ENCODE data around the gene FOXO3. TPM values are rescaled to one million over a fixed set of nuclear protein-coding genes. Genes with fewer than 3 reads are reported as not detected.

FOXO3 gene
- total and polyA plus RNA-seq, 2 of the 13 experiments (the other 11 are each of a cell fraction or from before 2014, with no cell fraction given) = 16.0 to 22.5 TPM

DNA sequence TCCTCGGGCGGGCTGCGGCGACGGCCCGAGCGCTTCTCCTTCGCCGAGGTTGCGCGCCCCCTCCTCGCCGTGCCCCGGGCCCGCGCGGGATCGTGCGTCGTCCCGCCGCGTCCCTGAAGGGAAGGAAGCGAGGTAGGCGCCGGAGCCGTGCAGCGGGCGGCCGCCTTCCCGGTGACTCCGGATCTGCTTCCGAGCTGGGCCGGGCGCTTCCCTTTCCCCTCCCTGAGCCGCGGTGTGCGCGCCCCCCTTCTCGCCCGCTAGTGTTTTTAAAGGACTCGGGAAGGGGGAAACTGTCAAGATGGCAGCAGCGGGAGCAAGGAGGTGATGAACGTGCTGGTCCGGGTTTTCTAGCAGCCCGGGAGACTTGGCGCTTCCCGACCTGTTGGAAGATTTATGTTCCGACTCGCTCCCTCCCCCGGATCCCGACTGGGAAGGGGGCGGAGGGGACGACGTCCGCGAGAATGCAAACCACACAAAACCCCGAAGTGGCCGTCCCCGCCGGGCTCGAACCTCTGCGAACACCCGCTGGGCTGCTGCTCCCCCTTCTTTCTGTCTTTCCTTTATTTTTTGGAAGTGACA lies 744 bp upstream of the FOXO3 start (continued):
- TF ChIP-seq KDM2A (CRISPR knock-in tag; IDR thresholded peaks at IDR 0.05; ENCODE audit: borderline replicate concordance, low read depth) (0 out of 2 replicates have a peak, but pooled peaks have one; percentile 6), ZBTB7B (CRISPR knock-in tag; IDR thresholded peaks at IDR 0.05) (0 out of 2 replicates have a peak, but pooled peaks have one; percentile 31), SALL1 (CRISPR knock-in tag; IDR thresholded peaks at IDR 0.05) (no peak), HNRNPL (IDR thresholded peaks at IDR 0.05; ENCODE audit: low read depth, low read length) (no peak), EED (CRISPR knock-in tag; IDR thresholded peaks at IDR 0.05) (peak; percentile 2; the same call in 1 of the 2 replicates), PAWR (CRISPR knock-in tag; IDR thresholded peaks at IDR 0.05; ENCODE audit: borderline replicate concordance) (no peak), MAFK (conservative IDR thresholded peaks at IDR 0.05 in 1 of 2, IDR thresholded peaks at IDR 0.05 in 1 of 2; ENCODE audit: low read length in 2 of 2) (no peak), ASH2L (IDR thresholded peaks at IDR 0.05; ENCODE audit: insufficient read length, low read depth, low read length) (no peak), ZNF274 (CRISPR knock-in tag; IDR thresholded peaks at IDR 0.05) (peak; percentile 51; the same call in 1 of the 2 replicates), PCBP1 (IDR thresholded peaks at IDR 0.05; ENCODE audit: borderline replicate concordance, low read depth, low read length) (0 out of 2 replicates have a peak, but pooled peaks have one; percentile 33), MEF2D (CRISPR knock-in tag; IDR thresholded peaks at IDR 0.05) (no peak), MTF2 (CRISPR knock-in tag; IDR thresholded peaks at IDR 0.05; ENCODE audit: borderline replicate concordance) (no peak), ZNF709 (CRISPR knock-in tag; IDR thresholded peaks at IDR 0.05) (0 out of 2 replicates have a peak, but pooled peaks have one; percentile 64), AGO2 (optimal IDR thresholded peaks at IDR 0.05; ENCODE audit: low read depth, low read length) (peak; percentile 91), ZNF367 (CRISPR knock-in tag; IDR thresholded peaks at IDR 0.05; ENCODE audit: borderline replicate concordance) (no peak)
- TF ChIP-seq, protein P1, sequence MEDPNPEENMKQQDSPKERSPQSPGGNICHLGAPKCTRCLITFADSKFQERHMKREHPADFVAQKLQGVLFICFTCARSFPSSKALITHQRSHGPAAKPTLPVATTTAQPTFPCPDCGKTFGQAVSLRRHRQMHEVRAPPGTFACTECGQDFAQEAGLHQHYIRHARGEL (CRISPR knock-in tag; IDR thresholded peaks at IDR 0.05) = no peak
- TF ChIP-seq, protein P2, sequence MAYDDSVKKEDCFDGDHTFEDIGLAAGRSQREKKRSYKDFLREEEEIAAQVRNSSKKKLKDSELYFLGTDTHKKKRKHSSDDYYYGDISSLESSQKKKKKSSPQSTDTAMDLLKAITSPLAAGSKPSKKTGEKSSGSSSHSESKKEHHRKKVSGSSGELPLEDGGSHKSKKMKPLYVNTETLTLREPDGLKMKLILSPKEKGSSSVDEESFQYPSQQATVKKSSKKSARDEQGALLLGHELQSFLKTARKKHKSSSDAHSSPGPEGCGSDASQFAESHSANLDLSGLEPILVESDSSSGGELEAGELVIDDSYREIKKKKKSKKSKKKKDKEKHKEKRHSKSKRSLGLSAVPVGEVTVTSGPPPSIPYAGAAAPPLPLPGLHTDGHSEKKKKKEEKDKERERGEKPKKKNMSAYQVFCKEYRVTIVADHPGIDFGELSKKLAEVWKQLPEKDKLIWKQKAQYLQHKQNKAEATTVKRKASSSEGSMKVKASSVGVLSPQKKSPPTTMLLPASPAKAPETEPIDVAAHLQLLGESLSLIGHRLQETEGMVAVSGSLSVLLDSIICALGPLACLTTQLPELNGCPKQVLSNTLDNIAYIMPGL (CRISPR knock-in tag; IDR thresholded peaks at IDR 0.05; ENCODE audit: borderline replicate concordance in 1 of 2, low read depth in 1 of 2) = peak in 1 of 2 experiments; percentile 25; a peak in 1 of 4 replicates
- TF ChIP-seq, protein P3, sequence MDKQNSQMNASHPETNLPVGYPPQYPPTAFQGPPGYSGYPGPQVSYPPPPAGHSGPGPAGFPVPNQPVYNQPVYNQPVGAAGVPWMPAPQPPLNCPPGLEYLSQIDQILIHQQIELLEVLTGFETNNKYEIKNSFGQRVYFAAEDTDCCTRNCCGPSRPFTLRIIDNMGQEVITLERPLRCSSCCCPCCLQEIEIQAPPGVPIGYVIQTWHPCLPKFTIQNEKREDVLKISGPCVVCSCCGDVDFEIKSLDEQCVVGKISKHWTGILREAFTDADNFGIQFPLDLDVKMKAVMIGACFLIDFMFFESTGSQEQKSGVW (CRISPR knock-in tag; IDR thresholded peaks at IDR 0.05; ENCODE audit: borderline replicate concordance) = no peak
- TF ChIP-seq, protein P4, sequence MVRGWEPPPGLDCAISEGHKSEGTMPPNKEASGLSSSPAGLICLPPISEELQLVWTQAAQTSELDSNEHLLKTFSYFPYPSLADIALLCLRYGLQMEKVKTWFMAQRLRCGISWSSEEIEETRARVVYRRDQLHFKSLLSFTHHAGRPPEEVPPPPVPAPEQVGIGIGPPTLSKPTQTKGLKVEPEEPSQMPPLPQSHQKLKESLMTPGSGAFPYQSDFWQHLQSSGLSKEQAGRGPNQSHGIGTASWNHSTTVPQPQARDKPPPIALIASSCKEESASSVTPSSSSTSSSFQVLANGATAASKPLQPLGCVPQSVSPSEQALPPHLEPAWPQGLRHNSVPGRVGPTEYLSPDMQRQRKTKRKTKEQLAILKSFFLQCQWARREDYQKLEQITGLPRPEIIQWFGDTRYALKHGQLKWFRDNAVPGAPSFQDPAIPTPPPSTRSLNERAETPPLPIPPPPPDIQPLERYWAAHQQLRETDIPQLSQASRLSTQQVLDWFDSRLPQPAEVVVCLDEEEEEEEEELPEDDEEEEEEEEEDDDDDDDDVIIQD (CRISPR knock-in tag; IDR thresholded peaks at IDR 0.05; ENCODE audit: low read depth) = no peak
- TF ChIP-seq, protein P5, sequence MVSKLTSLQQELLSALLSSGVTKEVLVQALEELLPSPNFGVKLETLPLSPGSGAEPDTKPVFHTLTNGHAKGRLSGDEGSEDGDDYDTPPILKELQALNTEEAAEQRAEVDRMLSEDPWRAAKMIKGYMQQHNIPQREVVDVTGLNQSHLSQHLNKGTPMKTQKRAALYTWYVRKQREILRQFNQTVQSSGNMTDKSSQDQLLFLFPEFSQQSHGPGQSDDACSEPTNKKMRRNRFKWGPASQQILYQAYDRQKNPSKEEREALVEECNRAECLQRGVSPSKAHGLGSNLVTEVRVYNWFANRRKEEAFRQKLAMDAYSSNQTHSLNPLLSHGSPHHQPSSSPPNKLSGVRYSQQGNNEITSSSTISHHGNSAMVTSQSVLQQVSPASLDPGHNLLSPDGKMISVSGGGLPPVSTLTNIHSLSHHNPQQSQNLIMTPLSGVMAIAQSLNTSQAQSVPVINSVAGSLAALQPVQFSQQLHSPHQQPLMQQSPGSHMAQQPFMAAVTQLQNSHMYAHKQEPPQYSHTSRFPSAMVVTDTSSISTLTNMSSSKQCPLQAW (CRISPR knock-in tag; IDR thresholded peaks at IDR 0.05) = no peak
